GM06990 (cell line): Measurements from ENCODE around the gene STK39.

ENCODE experiments used
- DNase-seq: peaks from one replicate; pipeline ENCODE4 v3.0.0-alpha.2; 2011; ENCODE audit not compliant: insufficient read length; ENCODE audit errors: extremely low read depth
- H3K27me3 ChIP-seq: replicated peaks from 2 replicates; pipeline ENCODE4 v1.6.0; 2011; ENCODE audit warnings: low read length; ENCODE audit not compliant: control insufficient read depth, insufficient read depth
- H3K36me3 ChIP-seq: 2 replicates; pipeline ENCODE4 v1.5.1; 2011; ENCODE audit warnings: low read length; ENCODE audit not compliant: control insufficient read depth, insufficient read depth
- H3K4me3 ChIP-seq: replicated peaks from 2 replicates; pipeline ENCODE4 v1.5.1; 2011; ENCODE audit warnings: low read depth, mild to moderate bottlenecking, control low read depth, low read length
- CTCF ChIP-seq: IDR thresholded peaks from 2 replicates; pipeline ENCODE4 v1.5.1; 2011; ENCODE audit warnings: low read length, control low read depth, mild to moderate bottlenecking, inconsistent platforms; ENCODE audit not compliant: insufficient read depth, poor library complexity, severe bottlenecking

Gene STK39

GRCh38 chr2:168059758-168060157 lies 187.6 kb downstream of the STK39 start:
- no peak for DNase-seq
- TF ChIP-seq CTCF, result no peak
- H3K36me3 ChIP-seq, result no peaks in the 10 kb centered on the region
- no peaks in the 10 kb centered on the region for H3K27me3 ChIP-seq
- H3K4me3 ChIP-seq, result no peak overlapping the region

DNA sequence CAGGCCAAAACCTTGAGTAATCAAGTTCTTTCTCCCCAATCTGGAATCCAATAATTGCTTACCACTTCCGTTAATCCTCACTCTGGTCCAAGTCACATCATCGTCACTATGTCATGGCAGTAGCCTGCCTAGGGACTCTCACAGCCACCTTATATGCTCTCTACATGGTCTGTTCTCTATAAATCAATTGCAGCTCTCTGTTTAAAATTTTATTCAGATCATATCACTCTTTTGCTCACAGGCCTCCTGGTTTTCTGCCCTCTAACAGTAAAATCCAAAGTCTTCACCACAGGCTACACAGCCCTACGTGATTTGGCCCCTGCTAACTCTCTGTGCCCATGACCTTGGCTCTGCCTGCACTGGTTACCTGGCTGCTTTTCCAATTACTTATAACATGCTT lies 188.7 kb downstream of the STK39 start:
- H3K4me3 ChIP-seq, result no peak overlapping the region
- H3K36me3 ChIP-seq, result no peaks in the 10 kb centered on the region
- TF ChIP-seq CTCF, result no peak
- no peak for DNase-seq
- H3K27me3 ChIP-seq, result no peaks in the 10 kb centered on the region

- H3K36me3 ChIP-seq, result no peaks in the 10 kb centered on the region
- no peak for TF ChIP-seq CTCF
- H3K27me3 ChIP-seq, result no peaks in the 10 kb centered on the region
- no peak for DNase-seq
- no peak overlapping the region for H3K4me3 ChIP-seq
These were observed 191.1 kb downstream of the STK39 start for GRCh38 chr2:168056242-168056787.

GRCh38 chr2:168054657-168055056 lies 192.7 kb downstream of the STK39 start:
- no peak for TF ChIP-seq CTCF
- Histone ChIP-seq H3K4me3 (no peak overlapping the region), H3K36me3 (no peaks in the 10 kb centered on the region), H3K27me3 (no peaks in the 10 kb centered on the region; the same call in 1 of the 2 replicates)
- no peak for DNase-seq

- DNase-seq, result no peak
- no peak overlapping the region for H3K4me3 ChIP-seq
- no peaks in the 10 kb centered on the region for H3K36me3 ChIP-seq
- no peak for TF ChIP-seq CTCF
- H3K27me3 ChIP-seq, result no peaks in the 10 kb centered on the region; the same call in 1 of the 2 replicates
These were observed 193.7 kb downstream of the STK39 start for GRCh38 chr2:168053676-168054075.

- no peak for TF ChIP-seq CTCF
- DNase-seq, result no peak
- H3K27me3 ChIP-seq, result no peaks in the 10 kb centered on the region; the same call in 1 of the 2 replicates
- no peaks in the 10 kb centered on the region for H3K36me3 ChIP-seq
- H3K4me3 ChIP-seq, result no peak overlapping the region
These were observed 194.6 kb downstream of the STK39 start for GRCh38 chr2:168052773-168053172.
